Mucosa of descending colon (tissue), 3 donors: ENCODE data around the gene MAST4. TPM values are rescaled to one million over a fixed set of nuclear protein-coding genes. Genes with fewer than 3 reads are reported as not detected.

Source experiments
- ATAC-seq: fragments of 200-7000 bp; cut with Tn5 transposase; one replicate; pipeline ENCODE4 v1.9.1; 2020; ENCODE audit warnings: mild to moderate bottlenecking, moderate library complexity
- DNase-seq, 3 donors: peaks; one replicate each; pipeline ENCODE4 v3.0.0-alpha.2; 2020
- H3K36me3 ChIP-seq: fragments of 200-600 bp; one replicate; pipeline ENCODE4 v1.8.0; 2021; ENCODE audit warnings: low read depth, mild to moderate bottlenecking
- H3K4me1 ChIP-seq: fragments of 200-600 bp; one replicate; pipeline ENCODE4 v1.8.0; 2021; ENCODE audit warnings: low read depth, mild to moderate bottlenecking
- H3K4me3 ChIP-seq: fragments of 200-600 bp; one replicate; pipeline ENCODE4 v1.8.0; 2021; ENCODE audit warnings: mild to moderate bottlenecking
- H3K9me3 ChIP-seq: fragments of 200-600 bp; one replicate; pipeline ENCODE4 v1.8.0; 2021; ENCODE audit warnings: mild to moderate bottlenecking
- intact Hi-C, 2 donors: fragments of 100-400 bp; cut with DNase I in 1 of 2; cut with micrococcal nuclease in 1 of 2; formaldehyde crosslinking; loops; one replicate each; pipeline versions ENCODE4 v1.11.0 to v1.11.1; 2022; cut with DNase I, micrococcal nuclease
- total RNA-seq, 3 donors: library from RNA; stranded (reverse); fragmentation: NEBNext Ultra II Directional in 2 of 3; extraction: Animal tissue kit (Norgen Biotek cat#: 25700) in 2 of 3; gene quantifications; one replicate each; pipeline versions ENCODE4 v1.2.1 to v1.2.4, GENCODE V29; 2021 to 2023
- TF ChIP-seq, protein P1 (sequence below): fragments of 200-600 bp; IDR thresholded peaks from one replicate; pipeline ENCODE4 v1.8.0; 2022; ENCODE audit warnings: antibody characterized with exemption, mild to moderate bottlenecking
- donor health status: DM: no; HTN: no; CAD: no; lungs with moderate emphysema.
- donor health status: DM: no; HTN: no; CAD: no.
- donor health status: DM: no; HTN: yes; CAD: no.

MAST4 gene
- total RNA-seq, 3 donors from 2014 or later, result 16.2 to 34.0 (median 22.5) TPM

DNA sequence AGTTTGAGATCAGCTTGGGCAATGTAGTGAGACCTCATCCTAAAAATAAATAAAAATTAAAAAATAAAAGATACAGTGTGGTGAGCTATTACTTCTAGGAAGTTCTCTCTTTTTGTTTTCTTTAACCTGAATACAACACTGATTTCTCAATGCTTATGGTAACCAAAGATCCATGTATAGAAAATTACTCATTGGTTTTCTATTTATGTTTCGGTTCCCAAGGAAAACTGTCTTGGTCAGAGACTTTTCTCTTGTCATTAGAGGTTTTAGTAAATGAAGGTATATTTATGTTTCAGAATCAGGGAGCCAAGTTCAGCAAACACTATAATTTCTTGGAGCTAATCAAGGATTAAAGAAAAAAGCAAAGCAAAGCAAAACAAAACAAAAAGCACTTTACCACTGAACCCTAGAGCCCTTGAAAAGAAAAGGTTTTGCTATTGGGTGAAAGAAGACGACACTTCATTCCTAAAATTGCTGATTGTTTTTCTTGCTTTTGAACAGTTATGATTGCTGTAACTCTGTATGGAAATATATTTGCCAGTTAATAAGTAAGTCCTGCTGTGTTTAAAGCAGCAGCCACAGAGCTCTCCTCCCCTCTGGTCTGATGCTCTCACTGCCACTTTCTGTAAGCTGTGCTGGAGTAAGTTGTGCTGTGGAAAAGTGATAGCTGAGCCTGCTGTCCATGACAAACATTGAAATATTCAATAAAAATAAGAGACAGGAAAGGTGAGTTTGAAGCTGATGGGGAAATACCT lies 302.2 kb downstream of the MAST4 start:
- H3K4me1 ChIP-seq, result no peaks in the 10 kb centered on the region
- intact Hi-C loops, result no loop called here
- DNase-seq (no peak), ATAC-seq (no peak)
- H3K9me3 ChIP-seq, result no peaks in the 10 kb centered on the region
- no peak overlapping the region for H3K4me3 ChIP-seq
- no peaks in the 10 kb centered on the region for H3K36me3 ChIP-seq
- TF ChIP-seq, protein P1, sequence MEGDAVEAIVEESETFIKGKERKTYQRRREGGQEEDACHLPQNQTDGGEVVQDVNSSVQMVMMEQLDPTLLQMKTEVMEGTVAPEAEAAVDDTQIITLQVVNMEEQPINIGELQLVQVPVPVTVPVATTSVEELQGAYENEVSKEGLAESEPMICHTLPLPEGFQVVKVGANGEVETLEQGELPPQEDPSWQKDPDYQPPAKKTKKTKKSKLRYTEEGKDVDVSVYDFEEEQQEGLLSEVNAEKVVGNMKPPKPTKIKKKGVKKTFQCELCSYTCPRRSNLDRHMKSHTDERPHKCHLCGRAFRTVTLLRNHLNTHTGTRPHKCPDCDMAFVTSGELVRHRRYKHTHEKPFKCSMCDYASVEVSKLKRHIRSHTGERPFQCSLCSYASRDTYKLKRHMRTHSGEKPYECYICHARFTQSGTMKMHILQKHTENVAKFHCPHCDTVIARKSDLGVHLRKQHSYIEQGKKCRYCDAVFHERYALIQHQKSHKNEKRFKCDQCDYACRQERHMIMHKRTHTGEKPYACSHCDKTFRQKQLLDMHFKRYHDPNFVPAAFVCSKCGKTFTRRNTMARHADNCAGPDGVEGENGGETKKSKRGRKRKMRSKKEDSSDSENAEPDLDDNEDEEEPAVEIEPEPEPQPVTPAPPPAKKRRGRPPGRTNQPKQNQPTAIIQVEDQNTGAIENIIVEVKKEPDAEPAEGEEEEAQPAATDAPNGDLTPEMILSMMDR, result no peak

DNA sequence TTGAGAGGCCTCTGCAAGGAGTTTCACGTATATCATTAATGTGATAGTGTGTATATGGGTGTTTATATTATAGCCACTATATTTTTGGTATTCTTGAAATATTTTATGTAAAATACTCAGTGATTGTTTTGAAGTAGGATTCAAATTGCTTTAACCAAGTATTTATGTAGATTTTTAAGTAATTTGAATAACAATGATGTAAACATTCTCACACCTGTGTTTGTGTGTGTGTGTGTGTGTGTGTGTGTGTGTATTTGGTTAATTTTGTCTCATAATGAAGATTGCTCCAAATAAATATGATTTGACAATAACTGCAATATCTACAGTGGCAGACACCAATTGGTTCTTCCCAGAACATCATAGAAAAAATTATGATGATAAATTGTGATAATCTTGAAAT lies 307.0 kb downstream of the MAST4 start:
- intact Hi-C loops, result no loop called here
- Histone ChIP-seq H3K4me1 (peaks cover 2% of the 10 kb centered on the region), H3K4me3 (no peak overlapping the region), H3K9me3 (no peaks in the 10 kb centered on the region), H3K36me3 (no peaks in the 10 kb centered on the region)
- ATAC-seq (no peak), DNase-seq (no peak)
- TF ChIP-seq, protein P1, result no peak

DNA sequence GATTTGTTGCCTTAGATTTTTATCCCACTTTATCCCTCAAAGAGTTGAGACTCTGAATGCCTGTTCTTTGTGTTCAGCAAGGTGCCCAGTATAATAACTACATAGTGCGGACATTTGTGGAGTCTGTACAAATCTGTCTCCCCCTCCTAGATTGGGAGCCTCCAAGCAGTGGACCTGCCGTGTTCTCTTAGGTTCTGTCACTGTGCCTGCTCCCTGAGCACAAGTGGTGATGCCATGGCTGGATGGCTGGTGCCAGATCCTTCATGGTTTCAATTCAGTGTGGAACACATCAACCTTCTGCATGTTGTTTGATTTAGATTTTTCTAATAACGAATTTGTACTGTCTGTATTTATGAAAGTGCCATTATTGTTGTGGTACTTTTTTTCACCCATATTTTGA lies 307.5 kb downstream of the MAST4 start:
- intact Hi-C loops, result no loop called here

DNA sequence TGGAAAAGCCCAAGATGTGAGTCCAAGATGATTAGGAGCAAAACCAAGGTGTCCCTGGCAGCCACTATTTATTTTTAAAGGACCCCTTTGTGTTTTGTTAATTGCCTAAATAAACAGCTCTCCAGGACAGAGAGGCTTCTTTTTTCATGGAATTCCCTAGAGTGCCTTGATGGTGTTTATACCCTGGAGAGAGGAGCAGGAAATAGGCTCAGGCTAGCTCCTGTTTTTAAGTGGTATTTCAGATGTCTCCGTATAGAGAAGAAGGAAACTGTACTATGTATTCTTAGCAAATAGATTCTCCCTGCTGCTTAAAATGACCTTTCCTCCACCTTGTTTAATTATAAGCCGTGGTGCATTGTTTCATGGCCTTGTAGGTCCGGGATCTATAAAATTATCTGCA lies 308.0 kb downstream of the MAST4 start:
- intact Hi-C loops, result no loop called here
- Histone ChIP-seq H3K9me3 (no peaks in the 10 kb centered on the region), H3K4me3 (no peak overlapping the region), H3K4me1 (peaks cover 2% of the 10 kb centered on the region), H3K36me3 (no peaks in the 10 kb centered on the region)
- TF ChIP-seq, protein P1, result no peak
- ATAC-seq (peak; percentile 72), DNase-seq (peak in 1 of 3 donors; percentile 10)

More for the DNA sequence above, 307.5 kb downstream of the MAST4 start:
- DNase-seq, result no peak
- ATAC-seq, result no peak
- Histone ChIP-seq H3K36me3 (no peaks in the 10 kb centered on the region), H3K9me3 (no peaks in the 10 kb centered on the region), H3K4me3 (no peak overlapping the region), H3K4me1 (peaks cover 2% of the 10 kb centered on the region)
- TF ChIP-seq, protein P1, result no peak

DNA sequence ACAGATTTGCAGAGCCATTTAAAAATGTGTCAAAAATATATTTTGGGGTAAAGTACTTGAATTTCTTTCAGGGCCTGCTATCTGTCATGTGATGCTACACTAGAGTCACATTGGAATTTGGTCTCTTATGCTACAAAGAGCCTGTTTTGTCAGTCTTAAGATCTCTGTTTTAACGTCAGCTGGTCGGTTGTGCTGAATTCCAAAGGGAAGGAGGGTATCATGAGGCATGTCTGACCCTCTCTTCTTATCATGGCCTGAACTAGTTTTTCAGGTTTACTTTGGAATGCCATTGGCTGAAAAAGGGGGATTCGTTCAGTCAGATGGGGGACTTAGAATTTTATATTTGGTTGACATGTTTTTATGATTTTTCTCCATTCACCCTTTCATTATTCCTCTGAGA lies 309.8 kb downstream of the MAST4 start:
- DNase-seq, result no peak
- H3K4me1 ChIP-seq, result peaks cover 2% of the 10 kb centered on the region
- no peak for ATAC-seq
- H3K4me3 ChIP-seq, result no peak overlapping the region
- no peaks in the 10 kb centered on the region for H3K36me3 ChIP-seq
- no peaks in the 10 kb centered on the region for H3K9me3 ChIP-seq
- TF ChIP-seq, protein P1, result no peak
- intact Hi-C loops, result no loop called here
